ENCODE measurements around the gene MRPS27.

Gene MRPS27

DNA sequence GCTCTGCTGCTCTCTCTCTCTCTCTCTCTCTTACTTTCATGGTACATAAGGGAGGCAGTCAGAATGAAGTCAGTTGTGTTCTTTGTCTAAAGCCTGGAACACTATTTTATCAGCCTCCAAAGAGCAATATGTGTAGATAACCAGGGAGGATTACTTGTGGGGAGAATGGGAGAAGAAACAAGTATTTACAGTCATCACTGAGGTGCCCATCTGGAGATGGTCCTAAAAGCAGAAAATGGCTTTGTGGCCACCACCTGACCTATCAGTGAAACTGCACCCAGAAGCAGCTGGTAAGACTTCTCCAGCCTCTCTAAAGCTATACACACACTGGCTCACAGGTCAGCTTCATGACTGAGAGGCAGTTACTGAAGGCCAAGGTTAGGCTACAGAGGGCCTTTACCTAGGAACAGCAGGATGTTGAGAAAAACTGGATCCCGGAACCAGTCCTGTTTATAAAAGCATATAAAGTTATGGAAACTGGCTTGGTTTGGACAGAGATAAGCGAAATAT is 75.1 kb downstream of the MRPS27 start:
- Histone ChIP-seq H3K36me3 (ENCODE audit: insufficient read depth, low read length) (no peaks in the 10 kb centered on the region), H3K4me3 (no peak overlapping the region), H3K27ac (peak overlapping the region; percentile 66), H3K9me3 (ENCODE audit: low read depth, low read length) (no peaks in the 10 kb centered on the region), H3K9ac (ENCODE audit: insufficient read length) (no peak overlapping the region)
- DNase-seq (ENCODE audit: low read depth, low spot score): no peak
- TF ChIP-seq POLR2AphosphoS5 (IDR thresholded peaks at IDR 0.05; ENCODE audit: borderline replicate concordance, low read depth, low read length) (no peak), EZH2 (IDR thresholded peaks at IDR 0.05) (no peak), FOXP2 (optimal IDR thresholded peaks at IDR 0.05; ENCODE audit: control extremely low read depth, extremely low read length, insufficient read depth) (no peak)

DNA sequence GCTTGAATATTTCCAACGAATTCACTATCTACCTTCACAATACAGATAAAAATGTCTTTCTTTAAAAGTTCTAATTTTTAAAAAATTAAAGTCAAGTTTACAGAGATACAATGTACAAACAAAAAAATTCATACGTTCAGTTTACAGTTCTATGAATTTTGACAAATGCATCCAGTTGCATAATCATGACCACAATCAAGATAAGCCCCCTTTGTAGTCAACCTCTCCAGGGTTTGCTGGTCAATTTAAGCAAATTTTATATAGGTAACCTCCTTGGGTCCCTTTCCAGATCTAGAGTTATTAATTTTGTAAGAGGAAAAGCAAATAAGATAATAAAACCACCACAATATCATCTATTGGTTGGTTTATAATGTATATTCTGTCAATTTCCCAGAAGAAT is 76.3 kb downstream of the MRPS27 start:
- Histone ChIP-seq H3K4me3 (no peak overlapping the region), H3K27ac (no peak overlapping the region), H3K9me3 (ENCODE audit: low read depth, low read length) (no peaks in the 10 kb centered on the region), H3K36me3 (ENCODE audit: insufficient read depth, low read length) (no peaks in the 10 kb centered on the region), H3K9ac (ENCODE audit: insufficient read length) (no peak overlapping the region)
- DNase-seq (ENCODE audit: low read depth, low spot score): no peak
- TF ChIP-seq EZH2 (IDR thresholded peaks at IDR 0.05): no peak
- no peak for TF ChIP-seq FOXP2 (optimal IDR thresholded peaks at IDR 0.05; ENCODE audit: control extremely low read depth, extremely low read length, insufficient read depth)
- TF ChIP-seq POLR2AphosphoS5 (IDR thresholded peaks at IDR 0.05; ENCODE audit: borderline replicate concordance, low read depth, low read length): no peak

DNA sequence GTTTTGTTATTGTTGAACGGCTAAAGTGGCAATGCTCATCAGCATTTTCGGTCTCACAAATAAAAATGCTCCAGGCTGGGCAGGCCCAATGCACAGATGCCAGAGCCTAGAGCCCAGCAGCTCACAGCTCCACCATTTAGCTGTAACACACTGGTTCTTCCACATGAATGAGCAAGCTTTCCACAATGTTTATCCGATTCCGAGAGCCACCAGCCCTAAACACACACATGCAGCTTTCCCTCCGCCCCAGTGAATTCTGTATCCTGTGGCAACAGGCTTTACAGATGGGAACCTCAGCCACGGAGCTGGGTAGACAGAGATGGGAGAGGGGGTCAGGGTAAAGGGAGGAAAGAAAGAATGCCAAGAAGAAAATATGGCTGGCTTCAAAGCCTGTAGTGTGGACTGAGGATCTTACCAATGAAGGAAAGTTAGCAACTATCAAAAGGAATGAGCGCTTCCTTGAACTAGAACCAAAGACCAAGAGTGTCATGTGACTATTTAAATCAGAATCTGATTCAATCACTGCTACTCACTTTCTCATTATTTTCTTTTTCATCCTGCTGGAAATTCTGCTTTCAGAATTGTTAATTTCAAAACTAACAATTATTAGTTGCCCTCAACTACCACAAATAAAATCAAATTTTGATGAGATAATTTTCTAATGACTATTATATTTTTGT is 77.1 kb downstream of the MRPS27 start:
- no peaks in the 10 kb centered on the region for H3K9me3 ChIP-seq (ENCODE audit: low read depth, low read length)
- H3K4me3 ChIP-seq: no peak overlapping the region
- no peak for DNase-seq (ENCODE audit: low read depth, low spot score)
- H3K36me3 ChIP-seq (ENCODE audit: insufficient read depth, low read length): peaks cover 5% of the 10 kb centered on the region
- no peak overlapping the region for H3K9ac ChIP-seq (ENCODE audit: insufficient read length)
- no peak overlapping the region for H3K27ac ChIP-seq
- no peak for TF ChIP-seq FOXP2 (optimal IDR thresholded peaks at IDR 0.05; ENCODE audit: control extremely low read depth, extremely low read length, insufficient read depth)
- no peak for TF ChIP-seq EZH2 (IDR thresholded peaks at IDR 0.05)
- no peak for TF ChIP-seq POLR2AphosphoS5 (IDR thresholded peaks at IDR 0.05; ENCODE audit: borderline replicate concordance, low read depth, low read length)

DNA sequence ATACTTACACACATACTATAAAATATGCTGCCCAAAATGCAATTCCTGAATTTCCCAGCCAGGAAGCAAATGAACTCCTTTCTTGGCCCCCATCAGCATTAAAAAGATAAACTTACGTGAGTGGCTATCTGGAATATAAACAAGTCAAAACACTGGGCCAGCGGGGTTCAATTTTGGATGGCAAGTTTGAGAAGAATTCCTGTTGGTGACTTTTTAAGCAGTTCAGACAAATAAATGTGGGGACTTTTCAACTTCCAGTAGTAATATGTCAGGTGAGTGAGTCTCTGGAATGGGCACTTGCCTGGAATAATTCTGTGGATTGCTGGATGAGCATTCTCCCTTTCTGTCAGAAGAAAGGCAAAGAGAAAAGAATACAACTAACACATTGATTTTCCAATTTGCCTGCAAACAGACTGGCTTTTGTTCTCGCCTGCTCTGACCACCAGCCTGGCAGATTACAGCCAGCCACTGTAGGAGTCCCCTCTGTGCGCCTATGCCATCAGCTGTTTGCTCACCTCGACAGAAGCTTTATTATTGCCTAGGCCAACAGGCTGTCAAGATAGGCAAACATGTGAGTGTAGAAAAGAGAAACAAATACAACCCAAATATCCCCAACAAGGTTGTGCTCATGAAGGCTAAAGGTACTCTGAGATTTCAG is 78.6 kb downstream of the MRPS27 start:
- Histone ChIP-seq H3K27ac (no peak overlapping the region), H3K9me3 (ENCODE audit: low read depth, low read length) (no peaks in the 10 kb centered on the region), H3K9ac (ENCODE audit: insufficient read length) (no peak overlapping the region), H3K36me3 (ENCODE audit: insufficient read depth, low read length) (peaks cover 19% of the 10 kb centered on the region), H3K4me3 (no peak overlapping the region)
- no peak for DNase-seq (ENCODE audit: low read depth, low spot score)
- no peak for TF ChIP-seq EZH2 (IDR thresholded peaks at IDR 0.05)
- no peak for TF ChIP-seq POLR2AphosphoS5 (IDR thresholded peaks at IDR 0.05; ENCODE audit: borderline replicate concordance, low read depth, low read length)
- TF ChIP-seq FOXP2 (optimal IDR thresholded peaks at IDR 0.05; ENCODE audit: control extremely low read depth, extremely low read length, insufficient read depth): no peak

DNA sequence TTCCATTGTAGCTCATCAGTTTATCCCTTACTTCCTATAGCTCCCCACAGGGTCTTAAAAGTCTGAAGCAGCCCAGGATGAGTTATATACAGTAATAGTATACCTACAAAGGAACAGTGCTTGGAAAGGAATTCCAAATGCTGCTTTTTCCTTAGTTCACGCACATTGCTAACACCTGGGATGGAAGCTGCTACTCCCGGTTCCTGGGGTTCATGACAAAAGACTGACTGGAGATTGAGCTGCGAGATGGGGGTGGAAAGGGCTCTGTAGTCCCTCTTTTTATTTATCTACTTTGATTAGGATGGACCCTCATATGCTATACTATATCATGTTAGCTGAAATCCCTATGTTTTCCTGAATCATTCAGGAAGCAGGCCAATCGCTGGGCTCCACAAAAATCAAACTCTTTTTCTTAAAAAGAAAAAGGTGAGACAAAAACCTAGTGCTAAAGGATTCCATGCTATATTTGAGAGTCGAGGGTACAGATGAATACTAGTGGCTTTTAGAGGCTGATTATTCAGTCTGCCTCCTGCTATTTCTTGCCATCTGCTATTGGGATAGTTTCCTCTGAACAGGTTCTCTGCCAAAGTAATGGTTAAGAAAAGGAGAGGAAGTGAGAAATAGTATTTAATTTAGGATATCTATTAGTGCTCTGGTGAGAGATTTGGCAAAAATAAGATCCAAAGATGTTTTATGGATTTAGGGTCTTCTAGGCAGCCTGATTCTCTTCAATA is 81.2 kb downstream of the MRPS27 start:
- Histone ChIP-seq H3K36me3 (ENCODE audit: insufficient read depth, low read length) (peaks cover 38% of the 10 kb centered on the region), H3K9me3 (ENCODE audit: low read depth, low read length) (no peaks in the 10 kb centered on the region), H3K27ac (no peak overlapping the region), H3K4me3 (no peak overlapping the region), H3K9ac (ENCODE audit: insufficient read length) (no peak overlapping the region)
- no peak for DNase-seq (ENCODE audit: low read depth, low spot score)
- TF ChIP-seq POLR2AphosphoS5 (IDR thresholded peaks at IDR 0.05; ENCODE audit: borderline replicate concordance, low read depth, low read length): no peak
- no peak for TF ChIP-seq EZH2 (IDR thresholded peaks at IDR 0.05)
- no peak for TF ChIP-seq FOXP2 (optimal IDR thresholded peaks at IDR 0.05; ENCODE audit: control extremely low read depth, extremely low read length, insufficient read depth)

DNA sequence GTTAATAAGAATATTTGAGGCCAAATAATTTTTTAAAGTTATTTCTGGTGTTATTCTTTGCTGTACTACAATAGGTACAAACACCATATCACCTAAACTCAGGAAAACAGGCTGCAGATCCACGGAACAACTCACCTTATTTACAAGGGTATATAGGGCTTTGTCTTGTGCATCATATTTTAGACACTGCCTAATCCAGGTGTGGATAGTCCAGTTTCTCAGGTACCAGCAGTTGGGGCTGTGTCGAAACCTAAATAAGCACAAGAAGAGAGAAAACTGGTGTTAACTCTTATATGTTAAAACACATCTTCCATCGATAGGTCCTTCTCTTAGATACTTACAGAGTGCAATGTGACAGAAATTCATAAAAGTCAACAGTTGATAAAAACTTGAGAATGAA is 82.2 kb downstream of the MRPS27 start:
- peaks cover 44% of the 10 kb centered on the region for H3K36me3 ChIP-seq (ENCODE audit: insufficient read depth, low read length)
- H3K4me3 ChIP-seq: no peak overlapping the region
- no peak for DNase-seq (ENCODE audit: low read depth, low spot score)
- H3K27ac ChIP-seq: no peak overlapping the region
- H3K9me3 ChIP-seq (ENCODE audit: low read depth, low read length): no peaks in the 10 kb centered on the region
- TF ChIP-seq EZH2 (IDR thresholded peaks at IDR 0.05) (no peak), POLR2AphosphoS5 (IDR thresholded peaks at IDR 0.05; ENCODE audit: borderline replicate concordance, low read depth, low read length) (no peak), FOXP2 (optimal IDR thresholded peaks at IDR 0.05; ENCODE audit: control extremely low read depth, extremely low read length, insufficient read depth) (no peak)
- no peak overlapping the region for H3K9ac ChIP-seq (ENCODE audit: insufficient read length)

DNA sequence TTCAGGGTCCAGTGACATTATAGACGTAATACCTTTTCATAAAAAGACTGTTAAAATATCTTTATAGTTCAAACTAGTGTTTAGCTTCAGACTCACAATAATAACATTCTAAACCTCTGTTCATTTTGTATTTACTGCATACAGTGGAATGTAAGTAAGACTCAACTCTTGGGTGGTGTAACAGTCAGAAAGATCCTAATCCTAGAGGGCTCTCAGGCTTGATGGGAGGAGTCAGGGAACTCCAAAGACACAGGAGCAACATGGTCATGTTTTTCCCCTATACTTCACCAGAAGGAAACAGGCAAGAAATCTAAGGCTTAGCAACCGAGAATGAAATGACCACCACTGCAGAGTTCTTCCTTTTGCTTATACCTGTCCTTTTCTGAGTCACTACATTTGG is 82.6 kb downstream of the MRPS27 start:
- no peak for DNase-seq (ENCODE audit: low read depth, low spot score)
- Histone ChIP-seq H3K9ac (ENCODE audit: insufficient read length) (no peak overlapping the region), H3K27ac (no peak overlapping the region), H3K9me3 (ENCODE audit: low read depth, low read length) (no peaks in the 10 kb centered on the region), H3K4me3 (no peak overlapping the region), H3K36me3 (ENCODE audit: insufficient read depth, low read length) (peaks cover 49% of the 10 kb centered on the region)
- no peak for TF ChIP-seq EZH2 (IDR thresholded peaks at IDR 0.05)
- TF ChIP-seq POLR2AphosphoS5 (IDR thresholded peaks at IDR 0.05; ENCODE audit: borderline replicate concordance, low read depth, low read length): no peak
- TF ChIP-seq FOXP2 (optimal IDR thresholded peaks at IDR 0.05; ENCODE audit: control extremely low read depth, extremely low read length, insufficient read depth): no peak

DNA sequence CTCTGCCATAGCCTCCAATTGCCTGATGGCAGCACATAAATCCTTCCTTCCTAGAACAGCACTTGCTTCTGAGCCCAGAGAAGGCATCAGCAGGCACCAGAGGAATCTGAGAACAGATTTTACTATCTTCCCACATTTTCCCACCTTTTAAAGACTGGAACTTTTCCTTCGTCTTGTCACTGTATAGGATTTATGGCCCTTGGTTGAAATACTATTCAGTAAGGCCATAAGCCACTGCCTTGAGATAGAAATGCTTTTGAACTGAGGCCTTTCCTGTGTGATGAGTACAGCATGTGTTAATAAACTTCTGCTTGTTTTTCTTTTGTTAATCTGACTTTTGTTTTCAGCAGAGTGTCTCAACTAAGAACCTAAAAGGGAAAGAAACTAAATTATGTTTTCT is 84.3 kb downstream of the MRPS27 start:
- Histone ChIP-seq H3K27ac (no peak overlapping the region), H3K4me3 (no peak overlapping the region), H3K9ac (ENCODE audit: insufficient read length) (no peak overlapping the region), H3K9me3 (ENCODE audit: low read depth, low read length) (no peaks in the 10 kb centered on the region), H3K36me3 (ENCODE audit: insufficient read depth, low read length) (peaks cover 66% of the 10 kb centered on the region)
- no peak for TF ChIP-seq EZH2 (IDR thresholded peaks at IDR 0.05)
- no peak for TF ChIP-seq FOXP2 (optimal IDR thresholded peaks at IDR 0.05; ENCODE audit: control extremely low read depth, extremely low read length, insufficient read depth)
- TF ChIP-seq POLR2AphosphoS5 (IDR thresholded peaks at IDR 0.05; ENCODE audit: borderline replicate concordance, low read depth, low read length): no peak
- no peak for DNase-seq (ENCODE audit: low read depth, low spot score)
